GM21619 (cell line): Measurements from ENCODE around the gene SCYGR3.

ENCODE experiments used
- ATAC-seq: cut with Tn5 transposase; IDR thresholded peaks from one replicate; pipeline ENCODE4 v1.9.1; 2021; ENCODE audit not compliant: unreplicated experiment

SCYGR3 gene

GRCh38 chr2:227565080-227565479 lies 49.6 kb downstream of the SCYGR3 start:
- no peak for ATAC-seq
